ENCODE data around the gene ARL5A.

Gene ARL5A

DNA sequence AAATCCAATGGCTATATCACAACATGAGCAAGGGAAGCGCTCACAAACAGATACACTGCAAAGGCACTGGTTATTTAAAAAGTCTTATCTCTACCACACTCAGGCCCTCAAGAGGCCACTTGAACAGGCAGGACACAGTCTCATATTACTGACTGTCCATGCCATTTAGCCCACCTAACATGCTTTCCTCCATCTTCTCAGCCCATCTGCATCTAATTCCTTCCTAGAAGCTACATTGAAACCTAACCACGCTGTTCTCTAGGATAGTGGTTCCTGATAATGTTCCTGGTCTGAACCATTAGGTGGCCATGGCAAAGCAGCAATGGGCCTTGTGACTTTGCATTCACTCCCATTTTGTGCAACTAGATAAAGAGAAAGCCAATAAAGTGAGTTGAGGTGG lies 71.4 kb downstream of the ARL5A start:
- Histone ChIP-seq H3K4me1 (ENCODE audit: control insufficient read depth, insufficient read depth, low read depth, low read length) (peaks cover 5% of the 10 kb centered on the region), H3K14ac (ENCODE audit: low read length in 2 of 2) (peak overlapping the region in 1 of 2 experiments; percentile 59), H4K91ac (ENCODE audit: low read length) (no peak overlapping the region), H3K79me1 (replicated peaks; ENCODE audit: low read length, poor library complexity, severe bottlenecking) (no peaks in the 10 kb centered on the region), H3K27me3 (ENCODE audit: control insufficient read depth in 1 of 2, insufficient read depth in 1 of 2, low read length in 2 of 2) (no peaks in the 10 kb centered on the region), H3K27ac (ENCODE audit: low read length, poor library complexity, severe bottlenecking) (no peak overlapping the region), H2AK5ac (ENCODE audit: low read length, severe bottlenecking) (no peak overlapping the region), H3K4me2 (ENCODE audit: low read length, poor library complexity, severe bottlenecking) (no peak overlapping the region), H3K18ac (ENCODE audit: low read depth in 1 of 2, low read length in 2 of 2) (no peak overlapping the region), H3K4ac (ENCODE audit: low read depth in 1 of 2, low read length in 2 of 2) (no peak overlapping the region), H3K9me3 (ENCODE audit: control insufficient read depth, low read length) (no peaks in the 10 kb centered on the region), H4K8ac (ENCODE audit: low read length) (no peak overlapping the region), H2BK5ac (ENCODE audit: low read depth, low read length, poor library complexity, severe bottlenecking) (no peak overlapping the region), H2BK15ac (ENCODE audit: low read depth, poor library complexity, severe bottlenecking) (no peak overlapping the region), H2AFZ (ENCODE audit: low read depth, low read length) (no peak overlapping the region), H2BK12ac (ENCODE audit: low read length in 2 of 2) (no peak overlapping the region), H3K4me3 (ENCODE audit: insufficient read depth in 1 of 2, low read depth in 1 of 2, low read length in 2 of 2) (no peak overlapping the region), H3K23ac (ENCODE audit: low read length in 2 of 2) (no peak overlapping the region), H3K9ac (ENCODE audit: low read length) (no peak overlapping the region), H2BK120ac (ENCODE audit: low read depth, low read length) (no peak overlapping the region), H3K36me3 (ENCODE audit: control insufficient read depth in 1 of 2, insufficient read depth in 2 of 2, low read depth in 1 of 2, low read length in 2 of 2) (no peaks in the 10 kb centered on the region)
- no peak for DNase-seq
- WGBS = 90% methylated on average over 2 of the region's 2 CpGs

DNA sequence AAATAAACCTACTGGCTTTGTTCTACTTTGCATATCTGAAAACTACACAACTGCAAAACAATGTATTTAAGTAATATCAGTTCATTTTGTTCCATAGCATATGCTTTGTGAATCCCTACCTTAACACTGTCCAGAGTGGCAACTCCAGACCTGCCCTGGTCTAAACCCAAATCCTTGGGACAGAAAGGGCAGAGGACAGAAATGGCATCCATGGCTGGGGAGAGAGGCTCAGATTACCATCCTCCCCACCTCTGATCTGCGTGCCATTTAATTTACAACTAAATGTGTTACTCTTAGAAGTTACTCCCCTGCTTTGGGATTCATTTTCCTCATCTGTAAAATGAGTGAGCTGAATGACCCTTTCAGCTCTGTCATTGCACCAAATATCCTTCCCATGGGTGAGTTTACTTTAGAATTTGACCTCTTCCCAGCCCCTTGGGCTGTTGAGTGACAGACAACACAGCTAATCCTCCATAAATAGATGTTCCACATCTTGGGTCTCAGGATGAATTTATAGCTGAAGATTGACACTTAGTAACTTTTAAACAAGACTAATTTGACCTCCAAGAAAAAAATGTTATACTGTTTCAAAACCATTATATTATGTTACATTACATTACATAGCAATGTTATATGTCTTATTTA lies 73.8 kb downstream of the ARL5A start:
- H3K18ac ChIP-seq (ENCODE audit: low read depth in 1 of 2, low read length in 2 of 2) = no peak overlapping the region
- no peak overlapping the region for H2AFZ ChIP-seq (ENCODE audit: low read depth, low read length)
- no peaks in the 10 kb centered on the region for H3K36me3 ChIP-seq (ENCODE audit: control insufficient read depth in 1 of 2, insufficient read depth in 2 of 2, low read depth in 1 of 2, low read length in 2 of 2)
- H3K27ac ChIP-seq (ENCODE audit: low read length, poor library complexity, severe bottlenecking) = no peak overlapping the region
- peak overlapping the region in 1 of 2 experiments; percentile 48 for H3K14ac ChIP-seq (ENCODE audit: low read length in 2 of 2)
- no peak overlapping the region for H2BK5ac ChIP-seq (ENCODE audit: low read depth, low read length, poor library complexity, severe bottlenecking)
- H3K4ac ChIP-seq (ENCODE audit: low read depth in 1 of 2, low read length in 2 of 2) = no peak overlapping the region
- no peak overlapping the region for H3K4me3 ChIP-seq (ENCODE audit: insufficient read depth in 1 of 2, low read depth in 1 of 2, low read length in 2 of 2)
- H2BK15ac ChIP-seq (ENCODE audit: low read depth, poor library complexity, severe bottlenecking) = no peak overlapping the region
- no peaks in the 10 kb centered on the region for H3K4me1 ChIP-seq (ENCODE audit: control insufficient read depth, insufficient read depth, low read depth, low read length)
- H2AK5ac ChIP-seq (ENCODE audit: low read length, severe bottlenecking) = no peak overlapping the region
- H4K8ac ChIP-seq (ENCODE audit: low read length) = no peak overlapping the region
- H4K91ac ChIP-seq (ENCODE audit: low read length) = no peak overlapping the region
- WGBS = 56% methylated on average over 1 of the region's 1 CpG
- H2BK12ac ChIP-seq (ENCODE audit: low read length in 2 of 2) = no peak overlapping the region
- DNase-seq = no peak
- no peak overlapping the region for H3K23ac ChIP-seq (ENCODE audit: low read length in 2 of 2)
- no peaks in the 10 kb centered on the region for H3K27me3 ChIP-seq (ENCODE audit: control insufficient read depth in 1 of 2, insufficient read depth in 1 of 2, low read length in 2 of 2)
- H3K9me3 ChIP-seq (ENCODE audit: control insufficient read depth, low read length) = no peaks in the 10 kb centered on the region
- H3K4me2 ChIP-seq (ENCODE audit: low read length, poor library complexity, severe bottlenecking) = no peak overlapping the region
- H3K9ac ChIP-seq (ENCODE audit: low read length) = no peak overlapping the region
- no peaks in the 10 kb centered on the region for H3K79me1 ChIP-seq (replicated peaks; ENCODE audit: low read length, poor library complexity, severe bottlenecking)
- no peak overlapping the region for H2BK120ac ChIP-seq (ENCODE audit: low read depth, low read length)

GRCh38 chr2:151753540-151753939 lies 74.7 kb downstream of the ARL5A start:
- no peak overlapping the region for H2BK15ac ChIP-seq (ENCODE audit: low read depth, poor library complexity, severe bottlenecking)
- no peak overlapping the region for H3K23ac ChIP-seq (ENCODE audit: low read length in 2 of 2)
- no peaks in the 10 kb centered on the region for H3K27me3 ChIP-seq (ENCODE audit: control insufficient read depth in 1 of 2, insufficient read depth in 1 of 2, low read length in 2 of 2)
- no peak overlapping the region for H2BK120ac ChIP-seq (ENCODE audit: low read depth, low read length)
- H3K36me3 ChIP-seq (ENCODE audit: control insufficient read depth in 1 of 2, insufficient read depth in 2 of 2, low read depth in 1 of 2, low read length in 2 of 2) = no peaks in the 10 kb centered on the region
- no peaks in the 10 kb centered on the region for H3K79me1 ChIP-seq (replicated peaks; ENCODE audit: low read length, poor library complexity, severe bottlenecking)
- no peak overlapping the region for H2BK12ac ChIP-seq (ENCODE audit: low read length in 2 of 2)
- no peak overlapping the region for H3K9ac ChIP-seq (ENCODE audit: low read length)
- no peak overlapping the region for H3K27ac ChIP-seq (ENCODE audit: low read length, poor library complexity, severe bottlenecking)
- H3K14ac ChIP-seq (ENCODE audit: low read length in 2 of 2) = no peak overlapping the region
- no peak overlapping the region for H2BK5ac ChIP-seq (ENCODE audit: low read depth, low read length, poor library complexity, severe bottlenecking)
- no peak overlapping the region for H3K18ac ChIP-seq (ENCODE audit: low read depth in 1 of 2, low read length in 2 of 2)
- DNase-seq = no peak
- H4K8ac ChIP-seq (ENCODE audit: low read length) = no peak overlapping the region
- no peaks in the 10 kb centered on the region for H3K4me1 ChIP-seq (ENCODE audit: control insufficient read depth, insufficient read depth, low read depth, low read length)
- H3K9me3 ChIP-seq (ENCODE audit: control insufficient read depth, low read length) = no peaks in the 10 kb centered on the region
- H3K4me2 ChIP-seq (ENCODE audit: low read length, poor library complexity, severe bottlenecking) = no peak overlapping the region
- no peak overlapping the region for H3K4ac ChIP-seq (ENCODE audit: low read depth in 1 of 2, low read length in 2 of 2)
- no peak overlapping the region for H3K4me3 ChIP-seq (ENCODE audit: insufficient read depth in 1 of 2, low read depth in 1 of 2, low read length in 2 of 2)
- H2AFZ ChIP-seq (ENCODE audit: low read depth, low read length) = no peak overlapping the region
- no peak overlapping the region for H4K91ac ChIP-seq (ENCODE audit: low read length)
- no peak overlapping the region for H2AK5ac ChIP-seq (ENCODE audit: low read length, severe bottlenecking)

Data from mesenchymal stem cell (in vitro differentiated cells and primary cell).